Kidney (tissue), 14 donors: Measurements from ENCODE around the gene VWF. TPM values are rescaled to one million over a fixed set of nuclear protein-coding genes. Genes with fewer than 3 reads are reported as not detected.

ENCODE experiments used
- DNase-seq, 5 donors: peaks; one replicate each; pipeline ENCODE4 v3.0.0-alpha.2; 2013 to 2020
- FAIRE-seq: peaks from 2 replicates; lab custom pipeline; 2012; peaks lifted over from hg19 to GRCh38; lab: Jason Lieb, UNC
- H3K27ac ChIP-seq, 2 donors: one replicate each; pipeline ENCODE4 v1.7.0; 2013; ENCODE audit warnings: low read depth in 2 of 2, low read length in 2 of 2, inconsistent platforms in 1 of 2
- H3K27me3 ChIP-seq: one replicate; pipeline ENCODE4 v1.7.1; 2013; ENCODE audit warnings: low read length, inconsistent platforms; ENCODE audit not compliant: control insufficient read depth, insufficient read depth
- H3K36me3 ChIP-seq, 3 donors: one replicate each; pipeline versions ENCODE4 v1.7.0 to v1.7.1; 2013; ENCODE audit warnings: low read length in 3 of 3, control low read depth in 1 of 3, inconsistent platforms in 1 of 3; ENCODE audit not compliant: insufficient read depth in 3 of 3, control insufficient read depth in 2 of 3
- H3K4me1 ChIP-seq, 3 donors: one replicate each; pipeline versions ENCODE4 v1.7.0 to v1.7.1; 2013; ENCODE audit warnings: low read length in 3 of 3, inconsistent platforms in 1 of 3, low read depth in 1 of 3; ENCODE audit not compliant: control insufficient read depth in 2 of 3, insufficient read depth in 2 of 3
- H3K4me3 ChIP-seq, 3 donors: one replicate each; pipeline versions ENCODE4 v1.7.0 to v1.8.1; 2013; ENCODE audit warnings: low read length in 3 of 3, control low read depth in 1 of 3, inconsistent platforms in 1 of 3
- H3K9ac ChIP-seq, 3 donors: one replicate each; pipeline versions ENCODE4 v1.7.0 to v1.7.1; 2013; ENCODE audit warnings: low read length in 3 of 3, control low read depth in 1 of 3, inconsistent platforms in 1 of 3
- H3K9me3 ChIP-seq, 3 donors: one replicate each; pipeline versions ENCODE4 v1.7.0 to v1.7.1; 2013; ENCODE audit warnings: low read length in 3 of 3, control low read depth in 1 of 3, inconsistent platforms in 1 of 3; ENCODE audit not compliant: control insufficient read depth in 2 of 3, insufficient read depth in 1 of 3
- intact Hi-C: fragments of 100-400 bp; cut with DNase I; formaldehyde crosslinking; loops from one replicate; pipeline ENCODE4 v1.11.1; 2022
- polyA plus RNA-seq: library from polyadenylated mRNA; stranded (reverse); fragments of 350-450 nt; fragmentation: Illumina TruSeq; extraction: RNeasy Lipid Tissue Mini Kit (QIAGEN cat#74804); gene quantifications from one replicate; pipeline ENCODE4 v1.2.3, GENCODE V29; 2014; ENCODE audit warnings: low read depth, low replicate concordance; ENCODE audit not compliant: insufficient read depth
- total RNA-seq: library from RNA; stranded (reverse); fragmentation: NEBNext Ultra II Directional; extraction: Animal tissue kit (Norgen Biotek cat#: 25700); gene quantifications from one replicate; pipeline ENCODE4 v1.2.1, GENCODE V29; 2021
- TF ChIP-seq, protein P1 (sequence below): IDR thresholded peaks from 3 replicates; pipeline ENCODE4 v1.5.1; 2012; ENCODE audit warnings: mild to moderate bottlenecking, moderate library complexity, borderline replicate concordance; ENCODE audit not compliant: insufficient read depth; ENCODE audit errors: extremely low read depth
- donor health status: control.
- donor health status: control.
- donor health status: control.
- donor health status: control.
- donor health status: control.
- donor health status: DM: yes; HTN: yes; CAD: no.
- donor health status: Normal renal cell carcinoma (clear cell type).

Gene VWF
- total and polyA plus RNA-seq, 2 donors from 2014 or later: 9.6 to 183 TPM

DNA sequence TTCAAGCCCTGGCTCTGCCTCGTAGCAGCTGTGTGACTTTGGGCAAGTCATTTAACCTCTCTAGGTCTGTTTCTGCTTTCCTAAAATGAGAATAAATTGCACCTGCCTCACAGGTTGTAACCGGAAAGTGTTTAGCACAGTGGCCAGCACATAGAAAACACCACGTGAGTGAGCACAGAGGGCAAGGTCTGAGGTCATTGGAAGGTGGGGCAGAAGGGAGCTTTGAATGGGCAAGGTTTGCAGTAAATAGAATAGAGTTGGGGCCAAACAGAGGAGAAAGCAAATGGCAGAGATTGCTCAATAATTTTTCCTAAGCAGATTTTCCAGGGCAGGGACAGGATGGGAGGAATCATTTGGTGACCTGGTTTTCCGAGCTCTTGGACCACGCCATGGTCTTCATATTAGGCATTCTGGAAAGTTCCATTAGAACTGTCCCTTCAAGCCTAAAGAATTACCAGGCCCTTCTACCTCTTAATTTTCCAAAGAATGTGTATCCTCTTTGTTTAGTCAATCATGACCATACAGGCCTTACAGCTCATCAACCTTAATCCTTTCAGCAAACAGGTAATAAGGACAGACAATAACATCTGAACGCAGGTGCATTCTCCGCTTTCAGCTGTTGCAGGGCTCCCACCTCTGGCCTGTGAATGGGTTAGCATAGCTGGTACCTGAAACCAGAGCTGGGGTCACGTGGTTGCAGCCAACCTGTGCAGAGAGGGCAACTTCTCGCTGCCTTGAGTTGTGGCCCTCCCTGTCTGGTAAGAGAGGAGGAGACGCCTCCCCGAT lies 53.8 kb downstream of the VWF start:
- Histone ChIP-seq H3K9me3 (no peaks in the 10 kb centered on the region), H3K27ac (peak overlapping the region; percentile 14 to 73), H3K4me3 (no peak overlapping the region), H3K9ac (no peak overlapping the region), H3K27me3 (no peaks in the 10 kb centered on the region), H3K36me3 (no peaks in the 10 kb centered on the region), H3K4me1 (peaks cover 6 to 20% (median 8%) of the 10 kb centered on the region in 3 donors)
- DNase-seq (peak in 1 of 5 donors; percentile 30), FAIRE-seq (no peak)
- intact Hi-C loops: no loop called here
- TF ChIP-seq, protein P1, sequence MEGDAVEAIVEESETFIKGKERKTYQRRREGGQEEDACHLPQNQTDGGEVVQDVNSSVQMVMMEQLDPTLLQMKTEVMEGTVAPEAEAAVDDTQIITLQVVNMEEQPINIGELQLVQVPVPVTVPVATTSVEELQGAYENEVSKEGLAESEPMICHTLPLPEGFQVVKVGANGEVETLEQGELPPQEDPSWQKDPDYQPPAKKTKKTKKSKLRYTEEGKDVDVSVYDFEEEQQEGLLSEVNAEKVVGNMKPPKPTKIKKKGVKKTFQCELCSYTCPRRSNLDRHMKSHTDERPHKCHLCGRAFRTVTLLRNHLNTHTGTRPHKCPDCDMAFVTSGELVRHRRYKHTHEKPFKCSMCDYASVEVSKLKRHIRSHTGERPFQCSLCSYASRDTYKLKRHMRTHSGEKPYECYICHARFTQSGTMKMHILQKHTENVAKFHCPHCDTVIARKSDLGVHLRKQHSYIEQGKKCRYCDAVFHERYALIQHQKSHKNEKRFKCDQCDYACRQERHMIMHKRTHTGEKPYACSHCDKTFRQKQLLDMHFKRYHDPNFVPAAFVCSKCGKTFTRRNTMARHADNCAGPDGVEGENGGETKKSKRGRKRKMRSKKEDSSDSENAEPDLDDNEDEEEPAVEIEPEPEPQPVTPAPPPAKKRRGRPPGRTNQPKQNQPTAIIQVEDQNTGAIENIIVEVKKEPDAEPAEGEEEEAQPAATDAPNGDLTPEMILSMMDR: no peak

DNA sequence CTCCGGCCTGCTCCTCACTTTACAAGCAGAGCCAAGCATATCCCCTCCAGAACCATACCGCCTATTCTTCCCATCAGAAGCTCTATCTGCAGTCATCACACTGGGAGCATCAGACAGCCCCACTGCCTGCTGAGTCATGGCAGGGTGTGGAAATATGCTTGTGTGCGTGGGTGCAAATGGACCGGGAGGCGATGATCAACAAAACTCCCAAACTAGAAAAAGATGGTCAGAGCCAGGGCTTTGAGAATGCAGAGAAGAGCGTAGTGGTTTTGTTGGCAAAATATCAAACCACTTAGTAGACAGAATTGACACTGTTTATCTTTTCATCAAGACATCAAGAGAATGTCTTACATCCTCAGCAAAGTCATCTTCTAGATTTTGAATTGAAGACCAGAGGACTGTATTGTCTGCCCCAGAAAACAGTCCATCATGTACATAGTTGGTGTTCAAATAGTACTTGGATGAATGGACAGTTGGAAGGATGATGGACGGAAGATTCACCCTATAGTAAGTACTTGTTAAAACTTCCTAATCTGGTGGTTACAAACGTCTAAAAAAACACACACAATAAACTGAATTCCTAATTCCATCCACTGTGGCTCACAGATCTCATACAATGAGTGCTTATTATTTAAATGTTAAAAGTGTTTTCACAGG lies 54.9 kb downstream of the VWF start:
- no peak overlapping the region for H3K4me3 ChIP-seq
- H3K9me3 ChIP-seq: no peaks in the 10 kb centered on the region
- H3K9ac ChIP-seq: no peak overlapping the region
- TF ChIP-seq, protein P1: no peak
- peaks cover 4 to 14% (median 4%) of the 10 kb centered on the region in 3 donors for H3K4me1 ChIP-seq
- H3K36me3 ChIP-seq: no peaks in the 10 kb centered on the region
- H3K27me3 ChIP-seq: no peaks in the 10 kb centered on the region
- DNase-seq (no peak), FAIRE-seq (no peak)
- intact Hi-C loops: loop anchor here (10.0 kb wide), 1 partner anchor 105 kb away; no protein-coding TSS in a partner anchor
- H3K27ac ChIP-seq: no peak overlapping the region

DNA sequence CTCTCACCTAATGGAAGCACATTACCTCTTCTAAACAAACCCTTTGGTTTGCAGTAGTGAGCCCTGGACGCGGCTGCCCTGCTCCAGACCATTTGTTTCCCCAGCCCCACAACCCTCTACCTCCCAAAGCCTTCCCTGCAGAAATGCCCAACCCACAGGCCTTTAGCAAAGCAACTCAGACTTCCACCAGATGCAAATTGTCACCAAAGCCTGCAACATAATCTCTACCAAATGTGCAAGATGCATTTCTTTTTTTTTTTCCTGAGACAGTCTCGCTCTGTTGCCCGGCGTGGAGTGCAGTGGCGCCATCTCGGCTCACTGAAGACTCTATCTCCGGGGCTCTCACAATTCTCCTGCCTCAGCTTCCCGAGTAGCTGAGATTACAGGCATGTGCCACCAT lies 56.2 kb downstream of the VWF start:
- H3K36me3 ChIP-seq: no peaks in the 10 kb centered on the region
- H3K9ac ChIP-seq: no peak overlapping the region
- H3K27ac ChIP-seq: no peak overlapping the region
- H3K4me1 ChIP-seq: peaks cover 0 to 9% (median 1%) of the 10 kb centered on the region in 3 donors
- intact Hi-C loops: loop anchor here (10.0 kb wide), 1 partner anchor 107 kb away; no protein-coding TSS in a partner anchor
- H3K27me3 ChIP-seq: no peaks in the 10 kb centered on the region
- FAIRE-seq: no peak
- TF ChIP-seq, protein P1: no peak
- DNase-seq: peak in 3 of 5 donors; percentile 39 to 73 (median 66)
- no peaks in the 10 kb centered on the region for H3K9me3 ChIP-seq
- no peak overlapping the region for H3K4me3 ChIP-seq
